HEK293 (cell line): ENCODE measurements around the gene MN1.

Source experiments
- CTCF ChIA-PET: fragments of 350-600 bp; formaldehyde crosslinking; extraction: SDS; loops from one replicate; lab custom pipeline; 2021; ENCODE audit warnings: antibody characterized with exemption; lab: Yijun Ruan, JAX
- POLR2A ChIA-PET: fragments of 300-600 bp; formaldehyde crosslinking; extraction: SDS; loops from one replicate; lab custom pipeline; 2020; ENCODE audit warnings: antibody characterized with exemption, inconsistent platforms; lab: Yijun Ruan, JAX
- H3K27ac ChIP-seq: fragments of 200-500 bp; sonication (Bioruptor generic); 2 replicates; pipeline ENCODE4 v1.5.1; 2014; ENCODE audit warnings: low read depth, low read length, control low read depth, inconsistent platforms; ENCODE audit errors: extremely low read depth
- H3K36me3 ChIP-seq, 2 experiments: fragments of 200-500 bp in 1 of 2; sonication (Bioruptor generic) in 1 of 2; 1 replicate in 1 of 2; 2 replicates in 1 of 2; pipeline ENCODE4 v1.5.1; 2014 to 2017; ENCODE audit warnings: inconsistent platforms in 2 of 2, low read length in 2 of 2; ENCODE audit not compliant: control insufficient read depth in 2 of 2, insufficient read depth in 1 of 2
- H3K4me1 ChIP-seq: fragments of 200-500 bp; sonication (Bioruptor generic); 2 replicates; pipeline ENCODE4 v1.5.1; 2014; ENCODE audit warnings: mild to moderate bottlenecking, low read length, inconsistent platforms; ENCODE audit not compliant: control insufficient read depth, insufficient read depth
- H3K4me3 ChIP-seq: 2 replicates; pipeline ENCODE4 v1.5.1; 2011; ENCODE audit warnings: low read depth, mild to moderate bottlenecking, control low read depth, low read length, moderate library complexity
- H3K9me3 ChIP-seq: fragments of 200-500 bp; sonication (Bioruptor generic); 2 replicates; pipeline ENCODE4 v1.5.1; 2014; ENCODE audit warnings: low read depth, low read length, inconsistent platforms; ENCODE audit not compliant: control insufficient read depth, insufficient read depth
- REPIN1 ChIP-seq: fragments of 450-650 bp; formaldehyde crosslinking; IDR thresholded peaks from 2 replicates; pipeline ENCODE4 v1.5.1; 2017; ENCODE audit warnings: missing biosample characterization, missing genetic modification characterization, low read depth
- REST ChIP-seq: fragments of 450-650 bp; formaldehyde crosslinking; IDR thresholded peaks from 2 replicates; pipeline ENCODE4 v1.5.1; 2016; ENCODE audit warnings: missing biosample characterization, missing genetic modification characterization
- SCRT2 ChIP-seq: fragments of 450-650 bp; formaldehyde crosslinking; IDR thresholded peaks from 2 replicates; pipeline ENCODE4 v1.5.1; 2016; ENCODE audit warnings: missing biosample characterization, missing genetic modification characterization
- ZNF133 ChIP-seq: fragments of 450-650 bp; formaldehyde crosslinking; IDR thresholded peaks from 2 replicates; pipeline ENCODE4 v1.5.1; 2016; ENCODE audit warnings: missing biosample characterization, missing genetic modification characterization
- ZNF18 ChIP-seq: fragments of 450-650 bp; formaldehyde crosslinking; IDR thresholded peaks from 2 replicates; pipeline ENCODE4 v1.5.1; 2016; ENCODE audit warnings: missing biosample characterization, missing genetic modification characterization
- ZNF184 ChIP-seq: fragments of 450-650 bp; IDR thresholded peaks from 2 replicates; pipeline ENCODE4 v1.5.1; 2018; ENCODE audit warnings: missing biosample characterization, mild to moderate bottlenecking, missing genetic modification characterization
- ZNF202 ChIP-seq: fragments of 450-650 bp; formaldehyde crosslinking; IDR thresholded peaks from 2 replicates; pipeline ENCODE4 v1.5.1; 2016; ENCODE audit warnings: missing biosample characterization, missing genetic modification characterization, borderline replicate concordance
- ZNF223 ChIP-seq: fragments of 450-650 bp; formaldehyde crosslinking; IDR thresholded peaks from 2 replicates; pipeline ENCODE4 v1.5.1; 2016; ENCODE audit warnings: missing biosample characterization, missing genetic modification characterization
- ZNF24 ChIP-seq: fragments of 450-650 bp; formaldehyde crosslinking; IDR thresholded peaks from 2 replicates; pipeline ENCODE4 v1.5.1; 2016; ENCODE audit warnings: missing biosample characterization, missing genetic modification characterization
- ZNF391 ChIP-seq: fragments of 450-650 bp; formaldehyde crosslinking; IDR thresholded peaks from 2 replicates; pipeline ENCODE4 v1.5.1; 2016; ENCODE audit warnings: low read depth, missing biosample characterization, missing genetic modification characterization, borderline replicate concordance
- ZNF501 ChIP-seq: fragments of 450-650 bp; formaldehyde crosslinking; IDR thresholded peaks from 2 replicates; pipeline ENCODE4 v1.5.1; 2016; ENCODE audit warnings: missing biosample characterization, missing genetic modification characterization
- ZNF600 ChIP-seq: fragments of 450-650 bp; formaldehyde crosslinking; IDR thresholded peaks from 2 replicates; pipeline ENCODE4 v1.5.1; 2016; ENCODE audit warnings: missing biosample characterization, missing genetic modification characterization
- ZNF692 ChIP-seq: fragments of 450-650 bp; formaldehyde crosslinking; IDR thresholded peaks from 2 replicates; pipeline ENCODE4 v1.5.1; 2016; ENCODE audit warnings: missing biosample characterization, missing genetic modification characterization
- ZNF768 ChIP-seq: fragments of 450-650 bp; formaldehyde crosslinking; IDR thresholded peaks from 2 replicates; pipeline ENCODE4 v1.5.1; 2018; ENCODE audit warnings: missing biosample characterization, mild to moderate bottlenecking, missing genetic modification characterization
- ZNF792 ChIP-seq: fragments of 450-650 bp; formaldehyde crosslinking; IDR thresholded peaks from 2 replicates; pipeline ENCODE4 v1.5.1; 2016; ENCODE audit warnings: missing biosample characterization, missing genetic modification characterization
- TF ChIP-seq, protein P1 (sequence below): fragments of 450-650 bp; formaldehyde crosslinking; IDR thresholded peaks from 2 replicates; pipeline ENCODE4 v1.5.1; 2017; ENCODE audit warnings: missing biosample characterization, missing genetic modification characterization

Gene MN1

GRCh38 chr22:27775087-27775698 is 26.4 kb downstream of the MN1 start:
- ChIA-PET CTCF (no interaction called here), POLR2A (no interaction called here)
- Histone ChIP-seq H3K4me3 (no peak overlapping the region), H3K9me3 (no peaks in the 10 kb centered on the region), H3K4me1 (0 out of 2 replicates have a peak, but pooled peaks cover 4% of the 10 kb centered on the region), H3K27ac (no peak overlapping the region), H3K36me3 (peaks cover 0 to 5% of the 10 kb centered on the region in 2 experiments; a peak in 1 of 3 replicates)
- TF ChIP-seq REPIN1 (tag by site-specific recombination) (no peak), ZNF223 (tag by site-specific recombination) (no peak), ZNF18 (tag by site-specific recombination) (no peak), REST (tag by site-specific recombination) (no peak), ZNF391 (tag by site-specific recombination) (no peak)

- ChIA-PET CTCF (no interaction called here), POLR2A (no interaction called here)
- Histone ChIP-seq H3K9me3 (no peaks in the 10 kb centered on the region), H3K36me3 (peaks cover 0 to 3% of the 10 kb centered on the region in 2 experiments; a peak in 1 of 3 replicates), H3K4me1 (0 out of 2 replicates have a peak, but pooled peaks cover 4% of the 10 kb centered on the region), H3K27ac (no peak overlapping the region), H3K4me3 (no peak overlapping the region)
- TF ChIP-seq ZNF768 (tag by site-specific recombination) (0 out of 2 replicates have a peak, but pooled peaks have one; percentile 13), ZNF24 (tag by site-specific recombination) (no peak)
These were observed 27.4 kb downstream of the MN1 start for GRCh38 chr22:27774200-27774599.

- H3K4me3 ChIP-seq: no peak overlapping the region
- no peak overlapping the region for H3K27ac ChIP-seq
- POLR2A ChIA-PET: no interaction called here
- no peak for TF ChIP-seq ZNF501 (tag by site-specific recombination)
- no peak for TF ChIP-seq ZNF792 (tag by site-specific recombination)
- TF ChIP-seq ZNF133 (tag by site-specific recombination): no peak
- TF ChIP-seq SCRT2 (tag by site-specific recombination): no peak
- TF ChIP-seq ZNF692 (tag by site-specific recombination): no peak
- TF ChIP-seq, protein P1, sequence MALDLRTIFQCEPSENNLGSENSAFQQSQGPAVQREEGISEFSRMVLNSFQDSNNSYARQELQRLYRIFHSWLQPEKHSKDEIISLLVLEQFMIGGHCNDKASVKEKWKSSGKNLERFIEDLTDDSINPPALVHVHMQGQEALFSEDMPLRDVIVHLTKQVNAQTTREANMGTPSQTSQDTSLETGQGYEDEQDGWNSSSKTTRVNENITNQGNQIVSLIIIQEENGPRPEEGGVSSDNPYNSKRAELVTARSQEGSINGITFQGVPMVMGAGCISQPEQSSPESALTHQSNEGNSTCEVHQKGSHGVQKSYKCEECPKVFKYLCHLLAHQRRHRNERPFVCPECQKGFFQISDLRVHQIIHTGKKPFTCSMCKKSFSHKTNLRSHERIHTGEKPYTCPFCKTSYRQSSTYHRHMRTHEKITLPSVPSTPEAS (tag by site-specific recombination): no peak
- TF ChIP-seq ZNF600 (tag by site-specific recombination): no peak
- TF ChIP-seq ZNF184 (tag by site-specific recombination): no peak
- TF ChIP-seq ZNF202 (tag by site-specific recombination): no peak
- H3K9me3 ChIP-seq: no peaks in the 10 kb centered on the region
- CTCF ChIA-PET: no interaction called here
- H3K36me3 ChIP-seq: no peaks in the 10 kb centered on the region
- 0 out of 2 replicates have a peak, but pooled peaks cover 4% of the 10 kb centered on the region for H3K4me1 ChIP-seq
These were observed 28.5 kb downstream of the MN1 start for GRCh38 chr22:27772984-27773498.
